PC-3 (cell line): Measurements from ENCODE around the gene HSPA12B.

Source experiments
- EZH2 ChIP-seq: fragments of 300-600 bp; sonication (generic); IDR thresholded peaks from one replicate; pipeline ENCODE4 v1.6.1; 2017; ENCODE audit warnings: antibody characterized with exemption, mild to moderate bottlenecking, low read length; ENCODE audit not compliant: unreplicated experiment
- TF ChIP-seq, protein P1 (sequence below): fragments of 300-600 bp; sonication (generic); conservative IDR thresholded peaks from 2 replicates; pipeline ENCODE4 v1.5.1; 2017; ENCODE audit warnings: antibody characterized with exemption, low read depth, mild to moderate bottlenecking, low read length

DNA sequence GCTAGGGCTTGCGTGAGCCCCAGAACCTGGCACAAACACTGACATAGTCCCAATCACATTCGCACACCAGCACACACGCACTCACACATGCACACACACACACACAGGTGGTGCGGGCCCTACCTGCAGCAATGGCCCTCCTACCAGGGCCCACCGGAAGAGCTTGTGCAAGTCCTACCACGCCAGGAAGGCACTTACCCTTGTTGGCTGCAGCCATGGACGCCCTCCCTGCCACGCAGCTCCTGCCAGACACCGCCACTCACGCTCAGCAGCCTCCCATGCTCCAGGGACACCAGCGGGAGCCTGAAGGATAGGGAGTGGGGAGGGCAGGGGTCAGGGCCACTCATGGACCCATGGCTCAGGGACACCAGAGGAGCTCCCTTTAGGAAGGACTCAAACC lies 27.4 kb downstream of the HSPA12B start:
- TF ChIP-seq, protein P1, sequence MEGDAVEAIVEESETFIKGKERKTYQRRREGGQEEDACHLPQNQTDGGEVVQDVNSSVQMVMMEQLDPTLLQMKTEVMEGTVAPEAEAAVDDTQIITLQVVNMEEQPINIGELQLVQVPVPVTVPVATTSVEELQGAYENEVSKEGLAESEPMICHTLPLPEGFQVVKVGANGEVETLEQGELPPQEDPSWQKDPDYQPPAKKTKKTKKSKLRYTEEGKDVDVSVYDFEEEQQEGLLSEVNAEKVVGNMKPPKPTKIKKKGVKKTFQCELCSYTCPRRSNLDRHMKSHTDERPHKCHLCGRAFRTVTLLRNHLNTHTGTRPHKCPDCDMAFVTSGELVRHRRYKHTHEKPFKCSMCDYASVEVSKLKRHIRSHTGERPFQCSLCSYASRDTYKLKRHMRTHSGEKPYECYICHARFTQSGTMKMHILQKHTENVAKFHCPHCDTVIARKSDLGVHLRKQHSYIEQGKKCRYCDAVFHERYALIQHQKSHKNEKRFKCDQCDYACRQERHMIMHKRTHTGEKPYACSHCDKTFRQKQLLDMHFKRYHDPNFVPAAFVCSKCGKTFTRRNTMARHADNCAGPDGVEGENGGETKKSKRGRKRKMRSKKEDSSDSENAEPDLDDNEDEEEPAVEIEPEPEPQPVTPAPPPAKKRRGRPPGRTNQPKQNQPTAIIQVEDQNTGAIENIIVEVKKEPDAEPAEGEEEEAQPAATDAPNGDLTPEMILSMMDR: no peak
- TF ChIP-seq EZH2: no peak
